ENCODE measurements around the gene ARID3C. TPM values are rescaled to one million over a fixed set of nuclear protein-coding genes. Genes with fewer than 3 reads are reported as not detected.

Gene ARID3C
- total and polyA plus RNA-seq, 2 of the 8 experiments (the other 6 are each of a cell fraction or from before 2014, with no cell fraction given), result 0.08 TPM; not detected in 1

DNA sequence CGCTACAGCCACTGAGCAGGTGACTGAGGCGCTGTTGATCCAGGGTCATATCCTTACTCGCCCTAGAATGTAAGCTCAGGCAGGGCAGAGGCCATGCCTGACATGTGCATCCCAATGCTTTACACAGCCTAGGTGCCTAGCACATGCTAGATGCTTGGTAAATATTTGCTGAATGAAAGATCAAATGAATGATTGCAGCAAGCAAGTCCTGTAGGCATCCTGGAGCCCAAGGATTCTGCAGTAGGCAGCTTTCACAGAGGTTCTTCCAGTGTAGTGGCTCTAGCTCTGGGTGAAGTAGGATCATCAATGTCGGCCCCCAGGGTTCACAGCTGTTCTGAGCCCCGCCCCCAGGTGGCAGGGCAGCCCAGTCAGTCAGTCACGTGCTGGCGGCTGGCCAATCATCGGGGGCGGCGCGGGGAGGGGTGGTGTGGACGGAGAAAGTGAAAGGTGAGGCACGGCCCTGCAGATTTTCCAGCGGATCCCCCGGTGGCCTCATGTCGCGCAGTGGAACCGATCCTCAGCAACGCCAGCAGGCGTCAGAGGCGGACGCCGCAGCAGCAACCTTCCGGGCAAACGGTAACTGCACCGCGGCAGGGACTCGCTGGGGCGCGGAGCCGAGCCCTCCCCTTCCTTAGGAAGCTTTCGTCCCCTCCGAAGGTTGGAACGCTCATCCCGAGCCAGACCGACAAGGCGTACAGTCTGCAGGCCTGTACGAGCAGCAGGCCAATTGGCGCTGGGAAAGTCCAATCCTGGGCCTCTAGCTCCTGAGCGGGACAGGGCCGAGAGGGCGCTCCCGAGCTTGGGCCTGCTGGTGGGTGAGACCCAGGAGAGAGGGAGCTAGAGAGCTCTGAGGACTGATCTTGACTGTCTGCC lies 17.6 kb upstream of the ARID3C start, which contains the start of gene GALT:
Gene GALT (plus strand): TSS at position 465 of the 873 bp plus-strand sequence. CDS start 30 bp downstream, at position 495.
- peak within 1 kb of the TSS; percentile 90 for H4K5ac ChIP-seq (ENCODE audit: insufficient read length, low read depth, low read length)
- DNase-seq (ENCODE audit: low read depth in 1 of 2, low spot score in 2 of 2) (peak in 1 of 2 experiments; percentile 96), FAIRE-seq (no peak)
- WGBS, 2 experiments (ENCODE audit: extremely low coverage in 1 of 2, insufficient coverage in 1 of 2, insufficient read length in 1 of 2, insufficient replicate concordance in 2 of 2, low coverage in 1 of 2, low lambda C conversion rate in 2 of 2, missing lambda C conversion rate in 1 of 2), result 7% methylated on average over 39 of the region's 43 CpGs; no CpG with 5 or more reads in 1 of the 2 experiments
- peak within 1 kb of the TSS; percentile 86 for H4K91ac ChIP-seq (replicated peaks; ENCODE audit: insufficient read length, low read length)
- peak within 1 kb of the TSS in 3 of 4 experiments; percentile 58 to 70 (median 62); a peak in 6 of 7 replicates for H3K9ac ChIP-seq (replicated peaks in 1 of 4; ENCODE audit: extremely low read depth in 1 of 4, low read depth in 3 of 4, low read length in 3 of 4)
- ChIA-PET POLR2A (ENCODE audit: partially characterized antibody) (interaction anchor here (0.6 to 12.8 kb wide), 6 partner anchors 10 to 1616 kb away, joined by 3 to 127 read pairs (median 8); partner anchors contain the start of genes ARID3C, CCL27, FANCG and SIGMAR1), CTCF (ENCODE audit: partially characterized antibody) (interaction anchor here (0.8 to 17.4 kb wide), 15 partner anchors 10 to 144 kb away, joined by 3 to 277 read pairs (median 5); partner anchors contain the start of genes CCL27, DCTN3, IL11RA and RPP25L)
- H3K14ac ChIP-seq (ENCODE audit: insufficient read length), result peak within 1 kb of the TSS; percentile 66
- H3K79me1 ChIP-seq (ENCODE audit: low read depth, low read length), result peaks cover 6% of the 10 kb centered on the region; the same call in 1 of the 2 replicates
- H3K4me2 ChIP-seq (ENCODE audit: insufficient read depth in 1 of 2, low read depth in 2 of 2, low read length in 2 of 2), result peak within 1 kb of the TSS; percentile 89 to 97
- H3K9me3 ChIP-seq (ENCODE audit: insufficient read depth in 2 of 2, low read depth in 1 of 2, low read length in 1 of 2), result no peaks in the 10 kb centered on the region
- peak within 1 kb of the TSS; percentile 66 for H3K27ac ChIP-seq (ENCODE audit: low read depth, low read length)
- H3K27me3 ChIP-seq (replicated peaks in 1 of 4; ENCODE audit: control insufficient read depth in 3 of 4, extremely low read depth in 1 of 4, insufficient read depth in 3 of 4, low read length in 3 of 4), result no peaks in the 10 kb centered on the region; a peak in 1 of 7 replicates
- peak within 1 kb of the TSS; percentile 94 for H3K56ac ChIP-seq (replicated peaks; ENCODE audit: insufficient read length, low read depth, low read length)
- peak within 1 kb of the TSS; percentile 69 to 92 (median 80) for H3K4me3 ChIP-seq (ENCODE audit: extremely low read depth in 1 of 4, insufficient read depth in 2 of 4, low read depth in 3 of 4, low read length in 4 of 4)
- H2BK12ac ChIP-seq (ENCODE audit: low read depth, low read length), result peak within 1 kb of the TSS; percentile 75; the same call in 1 of the 2 replicates
- H3K4me1 ChIP-seq (replicated peaks in 1 of 4; ENCODE audit: control insufficient read depth in 3 of 4, insufficient read depth in 4 of 4, low read length in 3 of 4), result peaks cover 3 to 21% (median 11%) of the 10 kb centered on the region in 4 experiments
- H3K4ac ChIP-seq (replicated peaks; ENCODE audit: insufficient read length, low read depth, low read length), result peak within 1 kb of the TSS; percentile 84
- H2AFZ ChIP-seq (ENCODE audit: low read length), result peak within 1 kb of the TSS; percentile 16
- H2BK120ac ChIP-seq (replicated peaks; ENCODE audit: low read depth, low read length), result peak within 1 kb of the TSS; percentile 96
- H3K23me2 ChIP-seq (ENCODE audit: low read depth, low read length), result peaks cover 11% of the 10 kb centered on the region; the same call in 1 of the 2 replicates
- H3K18ac ChIP-seq (ENCODE audit: extremely low read depth, low read length), result peak within 1 kb of the TSS; percentile 88
- H2BK20ac ChIP-seq (ENCODE audit: low read length), result peak within 1 kb of the TSS; percentile 75; the same call in 1 of the 2 replicates
- H3K23ac ChIP-seq (ENCODE audit: insufficient read length), result no peak within 1 kb of the TSS
- peaks cover 3 to 23% (median 8%) of the 10 kb centered on the region in 4 experiments; a peak in 7 of 8 replicates for H3K36me3 ChIP-seq (ENCODE audit: control insufficient read depth in 2 of 4, insufficient read depth in 4 of 4, low read length in 3 of 4)
- H4K20me1 ChIP-seq (replicated peaks in 1 of 2; ENCODE audit: control insufficient read depth in 1 of 2, insufficient read depth in 2 of 2, low read length in 2 of 2), result peaks cover 2 to 8% of the 10 kb centered on the region in 2 experiments
- no peak within 1 kb of the TSS for H2AK5ac ChIP-seq (ENCODE audit: low read depth, low read length)
- peak within 1 kb of the TSS; percentile 97 for H2BK5ac ChIP-seq (ENCODE audit: low read depth, low read length)
- H2BK15ac ChIP-seq (ENCODE audit: low read length), result peak within 1 kb of the TSS; percentile 88; the same call in 1 of the 2 replicates
- H4K8ac ChIP-seq (ENCODE audit: extremely low read depth, insufficient read depth, low read length), result peak within 1 kb of the TSS; percentile 88
- peaks cover 0 to 12% of the 10 kb centered on the region in 2 experiments; a peak in 1 of 4 replicates for H3K79me2 ChIP-seq (ENCODE audit: control insufficient read depth in 1 of 2, insufficient read depth in 2 of 2, low read length in 2 of 2)
- no peak for TF ChIP-seq CTBP2 (IDR thresholded peaks at IDR 0.05; ENCODE audit: borderline replicate concordance, insufficient read depth, insufficient read length, low read length)
- peak; percentile 85 for TF ChIP-seq ASH2L (IDR thresholded peaks at IDR 0.05; ENCODE audit: low read length)
- TF ChIP-seq, protein P1, sequence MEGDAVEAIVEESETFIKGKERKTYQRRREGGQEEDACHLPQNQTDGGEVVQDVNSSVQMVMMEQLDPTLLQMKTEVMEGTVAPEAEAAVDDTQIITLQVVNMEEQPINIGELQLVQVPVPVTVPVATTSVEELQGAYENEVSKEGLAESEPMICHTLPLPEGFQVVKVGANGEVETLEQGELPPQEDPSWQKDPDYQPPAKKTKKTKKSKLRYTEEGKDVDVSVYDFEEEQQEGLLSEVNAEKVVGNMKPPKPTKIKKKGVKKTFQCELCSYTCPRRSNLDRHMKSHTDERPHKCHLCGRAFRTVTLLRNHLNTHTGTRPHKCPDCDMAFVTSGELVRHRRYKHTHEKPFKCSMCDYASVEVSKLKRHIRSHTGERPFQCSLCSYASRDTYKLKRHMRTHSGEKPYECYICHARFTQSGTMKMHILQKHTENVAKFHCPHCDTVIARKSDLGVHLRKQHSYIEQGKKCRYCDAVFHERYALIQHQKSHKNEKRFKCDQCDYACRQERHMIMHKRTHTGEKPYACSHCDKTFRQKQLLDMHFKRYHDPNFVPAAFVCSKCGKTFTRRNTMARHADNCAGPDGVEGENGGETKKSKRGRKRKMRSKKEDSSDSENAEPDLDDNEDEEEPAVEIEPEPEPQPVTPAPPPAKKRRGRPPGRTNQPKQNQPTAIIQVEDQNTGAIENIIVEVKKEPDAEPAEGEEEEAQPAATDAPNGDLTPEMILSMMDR (IDR thresholded peaks at IDR 0.05; ENCODE audit: control extremely low read depth in 1 of 3, insufficient read depth in 1 of 3, low read depth in 1 of 3, low read length in 3 of 3), result peak; percentile 67 to 89 (median 72)
- peak; percentile 58 for TF ChIP-seq TAF1 (IDR thresholded peaks at IDR 0.05; ENCODE audit: low read depth, low read length)
- no peak for TF ChIP-seq CHD1 (IDR thresholded peaks at IDR 0.05; ENCODE audit: low read depth, low read length)
- no peak for TF ChIP-seq RXRA (IDR thresholded peaks at IDR 0.05; ENCODE audit: insufficient read depth, low read depth, low read length)
- no peak for TF ChIP-seq BACH1 (IDR thresholded peaks at IDR 0.05; ENCODE audit: low read length)
- TF ChIP-seq SP2 (IDR thresholded peaks at IDR 0.05; ENCODE audit: low read length), result no peak
